Stimulated activated memory B cell treated with anti-CD40 and anti-IgM and Interleukin-4, amounts not matched to agents 10 μg/mL and 1 μg/mL and 100 μg/mL, for 72 hours (primary cell): Measurements from ENCODE around the gene MYO18A.

Experiments
- ATAC-seq: fragments of 150-1000 bp; cut with Tn5 transposase; 2 replicates; pipeline ENCODE4 v1.10.0; 2021
- H3K27ac Mint-ChIP-seq: one replicate; pipeline ENCODE4 v1.8.0; 2022; ENCODE audit warnings: mild to moderate bottlenecking, mixed read lengths
- H3K27me3 Mint-ChIP-seq: one replicate; pipeline ENCODE4 v1.8.0; 2022; ENCODE audit warnings: mixed read lengths
- H3K36me3 Mint-ChIP-seq: one replicate; pipeline ENCODE4 v1.8.0; 2022; ENCODE audit warnings: mixed read lengths
- H3K4me1 Mint-ChIP-seq: one replicate; pipeline ENCODE4 v1.8.0; 2022; ENCODE audit warnings: mixed read lengths
- H3K4me3 Mint-ChIP-seq: one replicate; pipeline ENCODE4 v1.8.0; 2022; ENCODE audit warnings: mild to moderate bottlenecking, moderate library complexity, mixed read lengths
- H3K9me3 Mint-ChIP-seq: one replicate; pipeline ENCODE4 v1.8.0; 2022; ENCODE audit warnings: mixed read lengths

Gene MYO18A

GRCh38 chr17:29135464-29135863 lies 44.7 kb downstream of the MYO18A start:
- H3K9me3 Mint-ChIP-seq: no peaks in the 10 kb centered on the region
- peaks cover 10% of the 10 kb centered on the region for H3K36me3 Mint-ChIP-seq
- H3K4me1 Mint-ChIP-seq: peaks cover 73% of the 10 kb centered on the region
- no peak overlapping the region for H3K4me3 Mint-ChIP-seq
- no peak overlapping the region for H3K27ac Mint-ChIP-seq
- ATAC-seq: no peak
- H3K27me3 Mint-ChIP-seq: no peaks in the 10 kb centered on the region

DNA sequence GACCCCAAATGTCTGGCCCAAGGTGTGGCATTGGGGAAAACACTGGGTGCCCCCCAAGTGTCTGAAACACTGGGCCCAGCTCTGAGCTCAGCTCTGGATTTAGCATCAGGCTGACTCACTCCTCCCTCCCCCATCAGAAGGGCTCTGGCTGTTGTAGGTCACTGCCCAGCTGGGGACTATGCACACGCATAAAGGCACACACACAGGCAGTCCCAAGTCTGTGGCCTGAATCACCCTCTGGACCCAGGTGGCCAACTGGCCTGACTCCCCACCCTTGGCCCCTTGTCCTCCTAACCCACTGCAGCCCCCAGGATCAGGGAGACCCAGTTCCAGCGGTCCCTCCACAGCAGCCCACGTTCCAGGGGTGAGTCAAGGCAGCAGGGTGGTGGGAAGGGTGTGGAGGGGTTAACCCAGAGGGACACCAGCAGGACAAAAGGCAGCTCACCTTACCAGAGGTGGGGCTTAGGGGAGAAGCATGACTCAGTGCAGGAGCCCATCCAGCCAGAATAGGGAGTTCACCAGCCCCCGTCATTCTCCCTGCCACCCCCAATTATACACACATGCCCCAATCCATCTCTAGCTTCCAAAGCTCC lies 47.0 kb downstream of the MYO18A start:
- Mint-ChIP-seq H3K4me3 (no peak overlapping the region), H3K27ac (peak overlapping the region; percentile 25), H3K9me3 (no peaks in the 10 kb centered on the region), H3K4me1 (peaks cover 52% of the 10 kb centered on the region), H3K36me3 (peaks cover 15% of the 10 kb centered on the region), H3K27me3 (no peaks in the 10 kb centered on the region)
- no peak for ATAC-seq

DNA sequence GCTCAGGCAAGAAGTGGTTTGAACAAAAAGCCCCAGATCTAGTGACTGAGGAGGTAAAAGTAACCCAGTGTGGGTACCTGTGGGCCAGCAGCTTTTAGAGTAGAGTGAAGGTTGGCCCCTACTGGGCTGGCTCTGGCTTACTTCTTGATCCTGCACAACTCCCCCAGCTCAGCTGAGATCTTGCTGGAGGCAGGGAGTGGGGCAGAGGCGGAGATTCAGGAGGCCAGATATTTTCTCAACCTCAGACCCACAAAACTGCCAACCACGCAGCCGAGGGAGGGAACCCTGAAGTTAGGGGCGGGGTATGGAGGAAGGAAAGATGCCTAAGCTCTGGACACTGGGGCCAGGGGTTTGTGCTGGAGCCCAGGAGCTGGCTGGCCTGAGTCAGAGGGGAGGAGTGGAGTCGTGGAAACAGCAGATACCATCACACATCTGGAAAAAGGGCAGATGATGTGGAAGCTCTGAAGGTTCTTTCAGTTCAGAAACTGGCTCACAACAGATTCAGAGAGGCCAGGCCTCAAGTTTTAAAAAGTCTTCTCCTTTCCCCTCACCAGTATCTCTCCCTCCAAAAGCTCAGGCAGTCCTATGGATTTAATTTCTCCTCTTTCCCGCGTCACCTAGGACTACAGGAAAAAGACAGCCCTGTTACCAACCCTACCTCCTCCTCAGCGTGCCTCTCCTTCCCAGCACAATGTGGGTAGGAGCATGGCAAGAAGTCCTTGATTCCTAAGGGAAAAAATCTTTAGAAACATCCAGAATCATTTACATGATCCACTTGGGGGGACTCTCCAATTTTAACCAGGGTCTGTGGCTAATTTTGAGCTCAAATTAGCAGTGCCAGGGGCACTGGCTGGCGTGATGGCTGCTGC lies 48.1 kb downstream of the MYO18A start:
- Mint-ChIP-seq H3K4me1 (peaks cover 40% of the 10 kb centered on the region), H3K27me3 (no peaks in the 10 kb centered on the region), H3K36me3 (peaks cover 15% of the 10 kb centered on the region), H3K4me3 (no peak overlapping the region), H3K27ac (peak overlapping the region; percentile 56), H3K9me3 (no peaks in the 10 kb centered on the region)
- ATAC-seq: no peak

DNA sequence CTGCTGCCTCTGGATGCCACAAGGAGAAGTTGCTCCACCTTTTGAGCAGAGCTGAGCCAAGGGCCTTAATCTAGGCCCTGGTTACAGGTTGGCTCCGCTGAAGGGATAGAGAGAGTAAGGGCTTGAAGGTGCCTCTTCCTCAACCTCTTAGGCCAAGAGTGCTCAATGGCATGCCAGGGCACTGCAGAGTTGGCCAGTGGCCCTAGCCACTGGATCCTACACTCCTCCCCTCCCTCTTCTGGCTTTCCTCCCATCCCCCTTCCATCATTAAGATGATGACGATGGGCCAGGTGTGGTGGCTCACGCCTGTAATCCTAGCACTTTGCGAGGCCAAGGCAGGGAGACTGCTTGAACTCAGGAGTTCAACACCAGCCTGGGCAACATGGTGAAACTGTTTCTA lies 50.5 kb downstream of the MYO18A start:
- no peak for ATAC-seq
- H3K27ac Mint-ChIP-seq: no peak overlapping the region
- H3K27me3 Mint-ChIP-seq: no peaks in the 10 kb centered on the region
- H3K4me3 Mint-ChIP-seq: no peak overlapping the region
- peaks cover 15% of the 10 kb centered on the region for H3K36me3 Mint-ChIP-seq
- H3K4me1 Mint-ChIP-seq: peaks cover 37% of the 10 kb centered on the region
- H3K9me3 Mint-ChIP-seq: no peaks in the 10 kb centered on the region

GRCh38 chr17:29127840-29128239 lies 52.4 kb downstream of the MYO18A start:
- no peaks in the 10 kb centered on the region for H3K9me3 Mint-ChIP-seq
- no peak for ATAC-seq
- H3K27ac Mint-ChIP-seq: no peak overlapping the region
- H3K4me3 Mint-ChIP-seq: no peak overlapping the region
- peaks cover 35% of the 10 kb centered on the region for H3K4me1 Mint-ChIP-seq
- peaks cover 15% of the 10 kb centered on the region for H3K36me3 Mint-ChIP-seq
- no peaks in the 10 kb centered on the region for H3K27me3 Mint-ChIP-seq

GRCh38 chr17:29126268-29126930 lies 53.8 kb downstream of the MYO18A start:
- Mint-ChIP-seq H3K36me3 (peaks cover 13% of the 10 kb centered on the region), H3K27ac (peak overlapping the region; percentile 32), H3K27me3 (no peaks in the 10 kb centered on the region), H3K9me3 (no peaks in the 10 kb centered on the region), H3K4me1 (peaks cover 23% of the 10 kb centered on the region), H3K4me3 (no peak overlapping the region)
- no peak for ATAC-seq

DNA sequence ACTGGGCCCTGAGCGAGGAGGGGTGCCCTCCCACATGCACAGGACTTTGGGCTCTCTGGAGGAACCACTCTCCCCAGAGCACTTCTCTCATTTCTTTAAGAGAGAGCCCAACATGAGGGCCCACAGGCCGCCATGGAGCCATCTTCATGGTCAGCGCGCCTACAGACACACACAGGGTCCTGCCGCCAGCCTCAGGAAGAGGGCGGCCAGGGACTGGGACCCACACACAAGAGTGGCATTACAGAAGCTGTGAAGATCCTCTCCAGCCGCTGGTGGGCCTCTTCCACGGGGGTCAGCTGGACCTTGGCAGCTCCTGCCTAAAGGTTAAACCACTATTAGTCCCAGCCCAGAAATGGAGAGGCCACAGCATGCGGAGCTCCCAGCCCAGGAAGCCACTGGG lies 54.5 kb downstream of the MYO18A start:
- Mint-ChIP-seq H3K27me3 (no peaks in the 10 kb centered on the region), H3K4me1 (peaks cover 16% of the 10 kb centered on the region), H3K4me3 (no peak overlapping the region), H3K36me3 (peaks cover 20% of the 10 kb centered on the region), H3K27ac (peak overlapping the region; percentile 8), H3K9me3 (no peaks in the 10 kb centered on the region)
- no peak for ATAC-seq

- Mint-ChIP-seq H3K27me3 (no peaks in the 10 kb centered on the region), H3K27ac (peak overlapping the region; percentile 8), H3K9me3 (no peaks in the 10 kb centered on the region), H3K4me1 (peaks cover 14% of the 10 kb centered on the region), H3K4me3 (no peak overlapping the region), H3K36me3 (peaks cover 28% of the 10 kb centered on the region)
- ATAC-seq: no peak
These were observed 55.3 kb downstream of the MYO18A start for GRCh38 chr17:29124925-29125273.

DNA sequence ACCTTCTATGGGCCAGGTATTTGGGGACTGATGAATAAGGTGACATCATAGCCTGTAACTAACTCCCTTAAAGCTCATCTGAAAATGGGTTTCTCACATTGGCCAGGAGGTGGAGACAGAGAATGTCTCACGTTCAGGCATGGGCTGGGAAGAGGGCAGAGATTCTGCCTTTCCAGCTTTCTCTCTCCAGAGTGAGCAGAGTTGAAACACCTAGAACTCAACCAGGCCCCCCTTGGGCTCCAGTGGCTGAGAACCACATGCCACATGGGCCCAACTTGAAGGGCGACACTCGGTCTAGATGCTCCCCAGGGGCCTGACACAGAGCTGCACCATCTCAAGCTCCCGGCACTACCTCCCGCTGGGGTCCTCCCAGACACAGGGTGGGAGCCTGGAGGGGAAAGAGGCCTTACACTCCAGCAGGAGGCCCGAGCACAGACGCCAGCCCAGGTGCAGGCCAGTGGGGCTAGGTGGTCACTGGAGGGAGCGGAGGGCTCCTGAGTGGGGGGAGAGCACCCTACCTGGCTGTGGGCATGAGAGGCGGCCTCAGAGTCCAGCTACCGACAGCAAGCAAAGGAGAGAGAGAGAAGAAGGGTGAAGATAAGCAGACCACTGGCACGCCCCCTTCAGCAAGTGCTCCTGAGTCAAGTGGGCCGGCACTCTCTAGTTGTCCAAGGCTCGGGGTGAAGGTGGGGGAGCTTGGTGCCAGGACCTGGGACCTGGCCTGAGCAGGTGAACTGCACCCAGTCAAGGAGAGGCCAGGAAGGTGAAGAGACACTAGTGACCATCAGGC lies 55.9 kb downstream of the MYO18A start:
- peaks cover 14% of the 10 kb centered on the region for H3K4me1 Mint-ChIP-seq
- no peaks in the 10 kb centered on the region for H3K9me3 Mint-ChIP-seq
- peaks cover 34% of the 10 kb centered on the region for H3K36me3 Mint-ChIP-seq
- H3K27ac Mint-ChIP-seq: no peak overlapping the region
- peak; percentile 80 for ATAC-seq
- H3K27me3 Mint-ChIP-seq: no peaks in the 10 kb centered on the region
- no peak overlapping the region for H3K4me3 Mint-ChIP-seq

- Mint-ChIP-seq H3K4me1 (peaks cover 14% of the 10 kb centered on the region), H3K36me3 (peaks cover 39% of the 10 kb centered on the region), H3K9me3 (no peaks in the 10 kb centered on the region), H3K27me3 (no peaks in the 10 kb centered on the region), H3K4me3 (no peak overlapping the region), H3K27ac (peak overlapping the region; percentile 32)
- no peak for ATAC-seq
These were observed 57.1 kb downstream of the MYO18A start for GRCh38 chr17:29123111-29123510.

- Mint-ChIP-seq H3K27ac (no peak overlapping the region), H3K36me3 (peaks cover 43% of the 10 kb centered on the region), H3K27me3 (no peaks in the 10 kb centered on the region), H3K9me3 (no peaks in the 10 kb centered on the region), H3K4me3 (no peak overlapping the region), H3K4me1 (peaks cover 19% of the 10 kb centered on the region)
- no peak for ATAC-seq
These were observed 58.8 kb downstream of the MYO18A start for GRCh38 chr17:29121442-29121841.

DNA sequence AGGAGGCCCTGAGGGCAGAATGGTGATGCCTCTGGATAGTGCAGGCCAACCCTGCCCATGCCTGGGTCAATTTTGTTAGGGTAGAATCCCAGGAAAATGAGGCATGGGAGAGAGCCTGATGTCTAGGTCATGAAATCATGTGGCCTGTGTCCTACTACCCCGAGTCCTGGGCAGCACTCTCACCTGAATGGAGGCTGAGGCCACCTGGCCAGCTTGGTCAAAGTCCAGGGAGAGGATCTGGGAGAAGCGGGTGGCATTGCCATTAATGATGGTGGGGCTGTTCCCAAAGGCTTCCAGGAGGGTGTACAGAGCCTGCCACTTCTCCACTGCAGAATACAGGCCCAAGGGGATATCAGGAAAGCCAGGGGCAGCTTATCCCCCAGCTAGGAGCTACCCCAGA lies 59.8 kb downstream of the MYO18A start:
- H3K4me1 Mint-ChIP-seq: peaks cover 19% of the 10 kb centered on the region
- ATAC-seq: no peak
- H3K9me3 Mint-ChIP-seq: no peaks in the 10 kb centered on the region
- no peak overlapping the region for H3K27ac Mint-ChIP-seq
- H3K36me3 Mint-ChIP-seq: peaks cover 43% of the 10 kb centered on the region
- no peak overlapping the region for H3K4me3 Mint-ChIP-seq
- no peaks in the 10 kb centered on the region for H3K27me3 Mint-ChIP-seq

- H3K27me3 Mint-ChIP-seq: no peaks in the 10 kb centered on the region
- H3K9me3 Mint-ChIP-seq: no peaks in the 10 kb centered on the region
- H3K4me1 Mint-ChIP-seq: peaks cover 7% of the 10 kb centered on the region
- no peak overlapping the region for H3K4me3 Mint-ChIP-seq
- H3K27ac Mint-ChIP-seq: no peak overlapping the region
- ATAC-seq: no peak
- peaks cover 47% of the 10 kb centered on the region for H3K36me3 Mint-ChIP-seq
These were observed 60.9 kb downstream of the MYO18A start for GRCh38 chr17:29119265-29119664.

GRCh38 chr17:29116804-29117753 lies 63.1 kb downstream of the MYO18A start:
- H3K4me1 Mint-ChIP-seq: peaks cover 11% of the 10 kb centered on the region
- H3K9me3 Mint-ChIP-seq: no peaks in the 10 kb centered on the region
- H3K27ac Mint-ChIP-seq: no peak overlapping the region
- H3K27me3 Mint-ChIP-seq: no peaks in the 10 kb centered on the region
- ATAC-seq: no peak
- H3K36me3 Mint-ChIP-seq: peaks cover 54% of the 10 kb centered on the region
- no peak overlapping the region for H3K4me3 Mint-ChIP-seq
